HG03558 (cell line): ENCODE data around the gene HSP90AB1.

Experiments used
- ATAC-seq: cut with Tn5 transposase; IDR thresholded peaks from one replicate; pipeline ENCODE4 v1.9.1; 2021; ENCODE audit warnings: moderate number of reproducible peaks; ENCODE audit not compliant: unreplicated experiment; ENCODE audit errors: extremely low read depth

HSP90AB1 gene

DNA sequence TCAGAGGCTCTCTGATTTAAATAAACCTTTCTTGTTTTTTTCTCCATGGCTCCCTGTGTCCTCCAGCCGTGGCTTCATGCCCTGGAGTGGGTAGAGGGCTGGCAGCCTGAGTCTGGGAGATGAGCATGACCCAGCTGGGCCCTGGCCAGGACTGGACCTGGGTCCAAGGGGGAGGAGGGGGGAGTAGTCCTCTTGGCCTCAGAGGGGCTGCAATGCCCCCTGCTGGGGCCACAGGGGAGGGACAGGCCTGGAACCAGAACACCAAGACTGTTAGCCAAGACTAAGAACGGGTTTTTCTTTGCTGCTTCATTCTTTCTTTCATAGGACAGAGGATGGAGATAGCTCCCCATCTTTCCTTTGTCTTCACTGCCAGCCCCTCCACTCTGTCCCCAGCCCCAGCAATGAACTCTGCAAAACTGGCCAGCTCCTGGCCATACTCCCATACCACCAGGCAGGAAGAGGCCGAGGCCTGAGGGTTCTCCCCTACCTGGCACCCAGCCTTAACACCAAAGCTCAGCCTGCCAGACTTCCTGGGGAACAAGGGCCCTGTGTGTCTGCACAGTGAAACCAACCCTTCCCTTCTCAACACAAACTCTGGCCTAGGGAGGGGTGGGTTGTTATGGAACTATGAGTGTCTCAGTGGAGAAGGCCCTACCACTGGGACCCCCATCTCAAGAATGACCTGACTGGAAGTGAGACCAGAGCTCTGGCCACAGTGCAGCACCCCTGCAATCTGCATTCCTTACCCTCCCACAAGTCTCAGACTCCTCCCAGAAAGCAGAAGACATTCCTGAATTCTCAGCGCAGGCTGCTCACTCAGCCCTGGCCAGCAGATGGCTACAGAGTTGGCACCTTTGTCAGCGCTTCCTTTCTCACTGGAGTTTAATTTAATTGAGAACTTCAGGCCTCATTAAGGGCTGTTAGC is 12.5 kb upstream of the HSP90AB1 start:
- ATAC-seq = no peak

DNA sequence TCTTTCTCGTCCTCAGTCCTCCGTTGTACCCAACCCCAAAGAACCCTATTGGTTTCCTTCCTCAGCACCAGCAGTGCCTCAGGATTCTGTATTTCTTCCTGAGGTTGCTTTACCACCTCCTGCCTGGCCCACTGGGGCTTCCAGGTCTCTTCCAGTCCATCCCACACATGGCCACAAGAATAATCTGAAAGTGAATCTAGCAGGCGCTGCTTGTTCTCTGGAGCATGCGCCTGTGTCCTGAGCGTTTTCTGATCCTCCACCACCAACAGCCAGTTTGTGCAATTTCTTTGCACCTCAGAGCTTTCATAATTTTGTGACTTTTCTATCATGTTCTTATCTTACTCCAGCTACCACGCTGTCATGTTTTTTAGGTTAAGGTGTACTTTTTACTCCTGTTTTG is 11.6 kb upstream of the HSP90AB1 start:
- ATAC-seq = no peak

DNA sequence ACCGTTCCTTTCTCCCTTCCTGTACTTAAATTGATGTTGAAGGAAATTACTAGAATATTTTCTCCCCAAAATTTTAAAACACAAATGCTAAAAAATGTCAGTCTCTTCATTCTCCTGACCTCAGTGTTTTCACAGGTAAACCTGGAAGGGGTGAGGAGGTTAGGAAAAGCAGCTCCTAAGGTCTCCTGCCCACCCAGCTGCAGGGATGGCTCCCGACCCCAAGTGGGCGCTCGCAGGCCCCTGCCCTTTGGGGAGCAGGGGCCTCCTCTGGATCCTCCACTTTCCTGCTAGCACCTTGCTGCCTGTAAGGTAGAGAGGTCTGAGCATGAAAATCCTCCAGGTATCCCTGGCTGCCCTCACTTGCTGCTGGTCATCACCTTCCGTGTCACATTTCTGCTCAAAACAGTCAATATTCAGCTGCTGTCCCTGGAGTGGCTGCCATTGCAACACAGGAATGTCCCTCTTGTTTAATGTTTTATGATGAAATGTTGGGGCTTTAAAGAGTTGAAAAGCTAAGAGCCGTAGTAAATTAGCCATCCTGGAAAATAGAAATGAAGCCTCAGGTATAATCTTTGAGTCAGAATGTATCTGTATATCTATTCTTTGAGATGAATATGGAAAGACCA is 10.9 kb upstream of the HSP90AB1 start:
- ATAC-seq = no peak

DNA sequence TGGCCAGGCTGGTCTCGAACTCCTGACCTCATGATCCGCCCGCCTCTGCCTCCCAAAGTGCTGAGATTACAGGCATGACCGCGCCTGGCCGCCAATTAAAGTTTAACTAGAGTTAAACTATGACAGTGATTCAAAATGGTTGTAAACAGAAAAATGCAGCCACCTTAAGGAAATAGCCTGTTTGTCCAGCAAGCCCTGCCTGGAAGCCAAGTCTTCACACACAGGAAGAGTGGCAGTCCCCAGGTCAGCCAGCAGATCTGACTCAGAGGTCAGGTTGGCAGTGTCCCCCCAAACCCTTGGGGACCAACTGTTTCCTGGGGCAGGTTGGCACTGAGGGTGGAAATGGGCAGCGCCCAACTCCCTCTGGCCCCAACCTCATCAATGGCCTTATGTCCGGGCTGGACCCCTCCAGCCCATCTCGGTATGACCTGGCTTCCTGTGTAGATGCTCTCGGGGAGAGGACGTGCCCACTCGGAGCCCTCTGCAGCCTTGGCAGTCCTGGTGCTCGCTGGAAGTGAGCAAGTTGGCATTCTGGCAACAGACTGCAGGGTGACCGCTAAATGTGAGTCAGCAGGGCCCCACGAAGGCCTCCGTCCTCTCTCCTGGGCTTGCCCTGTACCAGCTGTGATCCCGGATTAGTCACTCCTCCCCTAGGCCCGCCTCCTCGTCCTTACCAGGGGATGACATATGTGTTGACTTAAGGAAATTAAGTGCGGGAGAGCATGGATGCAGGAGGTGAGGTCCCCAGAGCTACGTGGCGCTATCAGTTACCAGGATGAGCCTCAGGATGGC is 9.7 kb upstream of the HSP90AB1 start:
- ATAC-seq = no peak

DNA sequence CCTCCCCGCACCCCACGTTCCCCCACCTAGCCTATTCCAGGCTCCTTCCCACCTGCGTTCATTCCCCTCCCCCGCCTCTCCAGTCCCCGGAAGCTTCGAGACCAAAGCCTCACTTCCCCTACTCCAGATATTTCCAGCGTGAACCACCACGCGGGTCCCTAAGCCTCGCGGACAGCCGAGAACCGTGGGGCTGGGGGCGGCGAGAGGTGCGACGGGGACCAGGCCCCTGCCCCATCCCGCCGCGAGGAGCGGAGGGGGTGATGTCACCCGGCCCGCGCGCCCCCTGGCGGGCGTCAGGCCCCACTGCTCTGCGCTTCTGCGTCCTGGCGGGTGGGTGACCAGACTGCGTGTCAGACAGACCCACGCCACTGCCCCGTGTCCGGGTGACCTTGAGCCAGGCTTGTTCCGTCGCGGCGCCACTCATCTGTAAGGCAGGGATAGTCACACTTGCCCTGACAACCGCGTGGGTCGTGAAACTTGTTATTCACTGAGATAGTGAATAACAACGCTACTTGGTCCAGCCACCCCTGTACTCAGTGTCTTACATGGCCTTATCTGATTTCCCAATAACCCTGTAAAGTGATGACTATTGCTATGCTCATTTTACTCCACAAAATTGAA is 9.0 kb upstream of the HSP90AB1 start:
- ATAC-seq = no peak

GRCh38 chr6:44238687-44239350 is 8.1 kb upstream of the HSP90AB1 start:
- ATAC-seq = no peak

- ATAC-seq = no peak
These were observed 3.6 kb upstream of the HSP90AB1 start for GRCh38 chr6:44243345-44243744.

GRCh38 chr6:44245391-44245911 is 1.4 kb upstream of the HSP90AB1 start:
- ATAC-seq = no peak

- ATAC-seq = peak; percentile 29
These were observed 814 bp upstream of the HSP90AB1 start for GRCh38 chr6:44245912-44246662.

- no peak for ATAC-seq
These were observed 719 bp downstream of the HSP90AB1 start for GRCh38 chr6:44247338-44248302.

DNA sequence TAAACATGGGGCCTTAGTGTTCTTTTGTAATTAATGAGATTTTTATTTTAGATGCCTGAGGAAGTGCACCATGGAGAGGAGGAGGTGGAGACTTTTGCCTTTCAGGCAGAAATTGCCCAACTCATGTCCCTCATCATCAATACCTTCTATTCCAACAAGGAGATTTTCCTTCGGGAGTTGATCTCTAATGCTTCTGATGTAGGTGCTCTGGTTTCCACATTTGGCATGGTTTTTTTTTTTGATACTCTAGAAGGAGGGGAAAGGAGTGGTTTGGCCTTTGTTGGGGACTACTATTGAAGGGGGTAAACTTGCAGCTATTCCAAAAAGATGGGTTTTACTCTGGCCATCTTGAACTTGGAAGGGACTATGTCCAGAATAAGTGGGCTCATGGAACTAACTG is 1.7 kb downstream of the HSP90AB1 start:
- ATAC-seq = no peak

- no peak for ATAC-seq
These were observed 2.3 kb downstream of the HSP90AB1 start for GRCh38 chr6:44249082-44249748.

DNA sequence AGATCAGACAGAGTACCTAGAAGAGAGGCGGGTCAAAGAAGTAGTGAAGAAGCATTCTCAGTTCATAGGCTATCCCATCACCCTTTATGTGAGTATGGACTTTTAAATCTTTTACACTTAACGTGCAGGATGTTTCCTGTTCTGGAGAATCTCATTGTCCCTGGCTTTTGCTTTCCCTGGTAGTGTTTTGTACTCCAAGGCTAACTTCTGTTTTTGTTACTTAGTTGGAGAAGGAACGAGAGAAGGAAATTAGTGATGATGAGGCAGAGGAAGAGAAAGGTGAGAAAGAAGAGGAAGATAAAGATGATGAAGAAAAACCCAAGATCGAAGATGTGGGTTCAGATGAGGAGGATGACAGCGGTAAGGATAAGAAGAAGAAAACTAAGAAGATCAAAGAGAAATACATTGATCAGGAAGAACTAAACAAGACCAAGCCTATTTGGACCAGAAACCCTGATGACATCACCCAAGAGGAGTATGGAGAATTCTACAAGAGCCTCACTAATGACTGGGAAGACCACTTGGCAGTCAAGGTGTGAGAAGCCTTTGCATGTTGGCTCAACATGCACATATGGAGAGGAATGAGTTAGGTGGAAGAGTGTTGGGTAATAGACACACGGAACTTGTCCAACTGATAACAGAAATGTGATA is 3.3 kb downstream of the HSP90AB1 start:
- no peak for ATAC-seq

- no peak for ATAC-seq
These were observed 3.8 kb downstream of the HSP90AB1 start for GRCh38 chr6:44250718-44251123.

- ATAC-seq = no peak
These were observed 4.9 kb downstream of the HSP90AB1 start for GRCh38 chr6:44251576-44252524.
